Spleen (tissue), 11 donors: Measurements from ENCODE around the gene C11orf42. TPM values are rescaled to one million over a fixed set of nuclear protein-coding genes. Genes with fewer than 3 reads are reported as not detected.
A peak's percentile ranks its signal among the peaks of the same experiment; 100 is the strongest.

Experiments
- DNase-seq: peaks from one replicate; pipeline ENCODE4 v3.0.0-alpha.2; 2020
- H3K27ac ChIP-seq, 8 donors: fragments of 200-600 bp; sonication (generic) in 7 of 8; 1 replicate in 4 of 8; 2 replicates in 4 of 8; pipeline versions ENCODE4 v1.5.0 to v1.8.0; 2016 to 2021; ENCODE audit warnings: inconsistent platforms in 4 of 8, mild to moderate bottlenecking in 4 of 8, moderate library complexity in 1 of 8
- H3K27me3 ChIP-seq, 7 donors: fragments of 200-600 bp; sonication (generic) in 6 of 7; replicated peaks in 1 of 7; 1 replicate in 4 of 7; 2 replicates in 3 of 7; pipeline versions ENCODE4 v1.5.0 to v1.8.0; 2016 to 2021; ENCODE audit warnings: inconsistent platforms in 3 of 7, mild to moderate bottlenecking in 1 of 7
- H3K36me3 ChIP-seq, 6 donors: fragments of 200-600 bp; sonication (generic) in 5 of 6; 1 replicate in 4 of 6; 2 replicates in 2 of 6; pipeline versions ENCODE4 v1.5.0 to v1.8.0; 2016 to 2021; ENCODE audit warnings: inconsistent platforms in 2 of 6
- H3K4me1 ChIP-seq, 6 donors: fragments of 200-600 bp; sonication (generic) in 5 of 6; 1 replicate in 3 of 6; 2 replicates in 3 of 6; pipeline versions ENCODE4 v1.5.0 to v1.8.0; 2016 to 2021; ENCODE audit warnings: inconsistent platforms in 3 of 6
- H3K4me3 ChIP-seq, 8 donors: fragments of 200-600 bp; sonication (generic) in 7 of 8; 1 replicate in 4 of 8; 2 replicates in 4 of 8; pipeline versions ENCODE4 v1.5.0 to v1.8.0; 2016 to 2021; ENCODE audit warnings: inconsistent platforms in 4 of 8, mild to moderate bottlenecking in 4 of 8, moderate library complexity in 2 of 8
- H3K9me3 ChIP-seq, 8 donors: fragments of 200-600 bp; sonication (generic) in 7 of 8; 1 replicate in 4 of 8; 2 replicates in 4 of 8; pipeline versions ENCODE4 v1.5.0 to v1.8.0; 2016 to 2021; ENCODE audit warnings: inconsistent platforms in 4 of 8
- POLR2A ChIP-seq, 3 donors: fragments of 450-650 bp; IDR thresholded peaks; one replicate each; pipeline ENCODE4 v1.5.1; 2017; ENCODE audit warnings: antibody characterized with exemption in 3 of 3, mild to moderate bottlenecking in 1 of 3
- POLR2AphosphoS5 ChIP-seq, 3 donors: sonication (generic); formaldehyde crosslinking; IDR thresholded peaks; one replicate each; pipeline ENCODE4 v1.5.1; 2017; ENCODE audit warnings: antibody characterized with exemption in 3 of 3
- WGBS, 5 donors: extraction: QIAGEN DNeasy Blood & Tissue Kit in 3 of 5; methylation state at CpG; one replicate each; pipeline versions ENCODE4 v1.1.5 to v1.1.7; 2013 to 2018; 5-methylcytosine and 5-hydroxymethylcytosine counted together
- intact Hi-C: fragments of 100-400 bp; cut with DNase I; formaldehyde crosslinking; loops from one replicate; pipeline ENCODE4 v1.15.0; 2023; ENCODE audit warnings: low total_unique reads
- polyA plus RNA-seq, 3 donors: library from polyadenylated mRNA; stranded (reverse); fragments of 200-250 nt; gene quantifications; one replicate each; pipeline ENCODE4 v1.2.1, GENCODE V29; 2013
- total RNA-seq, 7 donors: library from RNA; depleted of rRNA in 3 of 7; stranded (reverse); fragments of >200 nt in 3 of 7; fragmentation: NEBNext Ultra II Directional in 4 of 7; extraction: Animal tissue kit (Norgen Biotek cat#: 25700) in 4 of 7; gene quantifications; one replicate each; pipeline versions ENCODE4 v1.1.0 to v1.2.1, GENCODE V29; 2016 to 2021
- TF ChIP-seq, protein P1 (sequence below), 11 experiments: fragments of 200-600 bp in 7 of 11; fragments of 450-650 bp in 4 of 11; sonication (generic) in 4 of 11; IDR thresholded peaks in 8 of 11; conservative IDR thresholded peaks in 3 of 11; 1 replicate in 7 of 11; 2 replicates in 4 of 11; pipeline versions ENCODE4 v1.4.0 to v1.8.0; 2016 to 2021; ENCODE audit warnings: antibody characterized with exemption in 11 of 11, inconsistent platforms in 4 of 11, mild to moderate bottlenecking in 1 of 11
- donor health status: healthy with polysubstance abuse.
- donor health status: DM: no; HTN: no; CAD: no; lungs with moderate emphysema.
- donor health status: DM: no; HTN: no; CAD: no.
- donor health status: Bipolar disorder and iron deficiency.
- donor health status: healthy.
- donor health status: DM: no; HTN: no; CAD: no.
- donor health status: DM: yes; HTN: yes; CAD: no.

C11orf42 gene
- total and polyA plus RNA-seq, 10 donors = not detected

DNA sequence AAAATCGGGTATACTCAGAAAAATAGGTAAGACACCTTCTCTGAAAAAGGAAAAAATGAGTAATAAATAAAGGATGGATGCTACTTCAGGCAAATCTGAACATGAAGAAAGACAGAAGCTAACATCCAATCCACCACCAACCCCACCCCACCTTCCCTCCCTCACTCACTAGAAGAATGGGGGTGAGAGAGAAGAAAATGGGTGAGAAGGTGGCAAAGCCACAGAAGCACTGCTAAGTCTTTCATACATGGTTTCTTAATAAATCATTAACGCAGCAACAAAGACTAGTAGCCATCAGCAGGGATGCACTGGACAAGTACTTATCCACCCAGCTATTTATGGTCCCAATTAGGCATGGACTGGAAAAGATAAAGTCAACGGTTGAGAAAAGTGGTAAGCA is 23.2 kb downstream of the C11orf42 start:
- H3K27me3 ChIP-seq = no peaks in the 10 kb centered on the region
- 53 to 77% (median 63%) methylated on average over 3 of the region's 3 CpGs for WGBS, 5 donors
- H3K9me3 ChIP-seq = no peaks in the 10 kb centered on the region
- no peak for DNase-seq
- H3K4me3 ChIP-seq = no peak overlapping the region
- TF ChIP-seq POLR2A (IDR thresholded peaks at IDR 0.05) (no peak), POLR2AphosphoS5 (IDR thresholded peaks at IDR 0.05) (no peak)
- TF ChIP-seq, protein P1, sequence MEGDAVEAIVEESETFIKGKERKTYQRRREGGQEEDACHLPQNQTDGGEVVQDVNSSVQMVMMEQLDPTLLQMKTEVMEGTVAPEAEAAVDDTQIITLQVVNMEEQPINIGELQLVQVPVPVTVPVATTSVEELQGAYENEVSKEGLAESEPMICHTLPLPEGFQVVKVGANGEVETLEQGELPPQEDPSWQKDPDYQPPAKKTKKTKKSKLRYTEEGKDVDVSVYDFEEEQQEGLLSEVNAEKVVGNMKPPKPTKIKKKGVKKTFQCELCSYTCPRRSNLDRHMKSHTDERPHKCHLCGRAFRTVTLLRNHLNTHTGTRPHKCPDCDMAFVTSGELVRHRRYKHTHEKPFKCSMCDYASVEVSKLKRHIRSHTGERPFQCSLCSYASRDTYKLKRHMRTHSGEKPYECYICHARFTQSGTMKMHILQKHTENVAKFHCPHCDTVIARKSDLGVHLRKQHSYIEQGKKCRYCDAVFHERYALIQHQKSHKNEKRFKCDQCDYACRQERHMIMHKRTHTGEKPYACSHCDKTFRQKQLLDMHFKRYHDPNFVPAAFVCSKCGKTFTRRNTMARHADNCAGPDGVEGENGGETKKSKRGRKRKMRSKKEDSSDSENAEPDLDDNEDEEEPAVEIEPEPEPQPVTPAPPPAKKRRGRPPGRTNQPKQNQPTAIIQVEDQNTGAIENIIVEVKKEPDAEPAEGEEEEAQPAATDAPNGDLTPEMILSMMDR (IDR thresholded peaks at IDR 0.05 in 8 of 11, conservative IDR thresholded peaks at IDR 0.05 in 3 of 11) = no peak
- H3K36me3 ChIP-seq = peaks cover 0 to 12% (median 10%) of the 10 kb centered on the region in 6 donors
- peak overlapping the region in 1 of 8 donors; percentile 1 for H3K27ac ChIP-seq
- peaks cover 4 to 89% (median 45%) of the 10 kb centered on the region in 6 donors for H3K4me1 ChIP-seq
- intact Hi-C loops = no loop called here

DNA sequence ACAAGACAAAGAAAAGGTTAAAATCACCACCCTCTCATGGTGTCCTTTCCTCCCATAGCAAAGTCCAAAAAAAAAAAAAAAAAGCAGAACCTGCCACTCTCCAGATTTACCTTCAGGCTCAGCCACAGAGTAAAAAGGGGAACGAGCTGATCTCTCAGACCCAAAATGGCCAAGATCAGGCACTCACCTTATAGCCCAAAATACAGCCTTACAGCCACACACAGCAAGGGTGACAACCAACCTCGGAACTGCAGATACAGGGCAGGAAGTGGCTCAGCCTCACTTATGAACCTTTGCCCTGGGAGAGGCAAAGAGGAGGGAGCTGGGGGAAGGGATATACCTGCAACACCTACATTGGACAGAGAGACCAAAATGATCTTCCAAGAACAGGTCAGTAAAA is 24.6 kb downstream of the C11orf42 start:
- Histone ChIP-seq H3K27me3 (no peaks in the 10 kb centered on the region), H3K4me3 (no peak overlapping the region), H3K9me3 (no peaks in the 10 kb centered on the region), H3K4me1 (peaks cover 9 to 94% (median 50%) of the 10 kb centered on the region in 6 donors), H3K36me3 (no peaks in the 10 kb centered on the region), H3K27ac (peak overlapping the region in 5 of 8 donors; percentile 12 to 75 (median 57))
- TF ChIP-seq, protein P1 (IDR thresholded peaks at IDR 0.05 in 8 of 11, conservative IDR thresholded peaks at IDR 0.05 in 3 of 11) = no peak
- WGBS, 5 donors = 14 to 40% (median 24%) methylated on average over 2 of the region's 2 CpGs
- intact Hi-C loops = no loop called here
- DNase-seq = no peak

DNA sequence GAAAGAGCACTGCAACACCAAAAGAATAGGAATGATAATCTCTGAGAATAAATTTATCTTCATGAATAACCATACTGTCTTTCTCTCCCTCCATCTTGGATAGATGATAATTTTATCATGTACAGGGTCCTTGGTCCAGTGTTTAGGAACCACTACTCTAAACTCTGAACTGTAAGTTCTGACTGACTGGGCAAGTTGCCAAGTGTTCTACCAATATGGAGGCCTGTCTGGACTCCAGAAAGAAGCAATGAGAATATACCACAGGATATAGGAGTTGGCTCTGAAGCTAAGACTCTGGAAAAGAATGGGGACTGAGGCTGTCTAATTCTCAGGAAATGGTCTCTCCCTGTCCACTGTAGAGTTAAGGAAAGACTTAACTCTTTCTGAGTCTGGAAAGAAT is 27.5 kb downstream of the C11orf42 start:
- intact Hi-C loops = no loop called here
- Histone ChIP-seq H3K27me3 (no peaks in the 10 kb centered on the region), H3K4me1 (peaks cover 6 to 75% (median 46%) of the 10 kb centered on the region in 6 donors), H3K27ac (no peak overlapping the region), H3K9me3 (no peaks in the 10 kb centered on the region), H3K36me3 (no peaks in the 10 kb centered on the region), H3K4me3 (peak overlapping the region in 2 of 8 donors; percentile 73 to 93)
- TF ChIP-seq, protein P1 (IDR thresholded peaks at IDR 0.05 in 8 of 11, conservative IDR thresholded peaks at IDR 0.05 in 3 of 11) = no peak
- no peak for TF ChIP-seq POLR2A (IDR thresholded peaks at IDR 0.05)
- no peak for TF ChIP-seq POLR2AphosphoS5 (IDR thresholded peaks at IDR 0.05)
- no peak for DNase-seq

DNA sequence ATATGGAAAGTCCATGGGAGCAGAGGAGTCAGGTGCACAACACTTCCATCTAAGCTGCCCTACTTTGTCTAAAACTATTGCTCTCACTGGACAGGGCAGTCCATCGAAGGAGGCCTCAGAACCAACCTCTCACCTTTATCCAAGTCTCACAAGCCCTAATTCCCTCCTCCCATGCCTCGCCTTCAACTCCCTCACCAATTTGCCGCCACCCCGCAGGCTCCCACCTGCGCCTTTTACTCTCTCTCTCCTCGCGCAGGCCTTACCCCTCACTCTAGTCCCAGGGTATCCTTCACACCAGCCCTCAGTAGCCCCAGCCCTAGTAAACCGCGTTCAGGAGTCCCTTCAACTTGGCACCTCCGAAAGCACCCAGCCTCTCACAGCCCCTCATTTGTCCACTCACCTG is 28.6 kb downstream of the C11orf42 start:
- intact Hi-C loops = no loop called here
- Histone ChIP-seq H3K9me3 (no peaks in the 10 kb centered on the region), H3K27ac (peak overlapping the region; percentile 69 to 94 (median 85)), H3K4me1 (peaks cover 6 to 64% (median 45%) of the 10 kb centered on the region in 6 donors), H3K36me3 (no peaks in the 10 kb centered on the region), H3K27me3 (no peaks in the 10 kb centered on the region), H3K4me3 (peak overlapping the region; percentile 63 to 93 (median 70))
- WGBS, 5 donors = 1 to 4% (median 2%) methylated on average over 10 of the region's 10 CpGs
- DNase-seq = no peak
- TF ChIP-seq POLR2AphosphoS5 (IDR thresholded peaks at IDR 0.05) = no peak
- TF ChIP-seq, protein P1 (IDR thresholded peaks at IDR 0.05 in 8 of 11, conservative IDR thresholded peaks at IDR 0.05 in 3 of 11) = no peak
- TF ChIP-seq POLR2A (IDR thresholded peaks at IDR 0.05) = no peak
